Measurements from ENCODE around the gene AGPAT3.
A peak's percentile ranks its signal among the peaks of the same experiment; 100 is the strongest.
"Not testable (repeated sequence)": the region's sequence is repeated elsewhere in the genome, so short reads cannot be mapped to it uniquely, and the experiment has no call there.

Gene AGPAT3, protein sequence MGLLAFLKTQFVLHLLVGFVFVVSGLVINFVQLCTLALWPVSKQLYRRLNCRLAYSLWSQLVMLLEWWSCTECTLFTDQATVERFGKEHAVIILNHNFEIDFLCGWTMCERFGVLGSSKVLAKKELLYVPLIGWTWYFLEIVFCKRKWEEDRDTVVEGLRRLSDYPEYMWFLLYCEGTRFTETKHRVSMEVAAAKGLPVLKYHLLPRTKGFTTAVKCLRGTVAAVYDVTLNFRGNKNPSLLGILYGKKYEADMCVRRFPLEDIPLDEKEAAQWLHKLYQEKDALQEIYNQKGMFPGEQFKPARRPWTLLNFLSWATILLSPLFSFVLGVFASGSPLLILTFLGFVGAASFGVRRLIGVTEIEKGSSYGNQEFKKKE

GRCh38 chr21:43864962-43865539 lies at the start of gene AGPAT3:
Gene AGPAT3, plus strand, starts transcription at chr21:43865223. Its CDS starts 94,459 bp downstream, at chr21:43959682.
- no peak for DNase-seq

DNA sequence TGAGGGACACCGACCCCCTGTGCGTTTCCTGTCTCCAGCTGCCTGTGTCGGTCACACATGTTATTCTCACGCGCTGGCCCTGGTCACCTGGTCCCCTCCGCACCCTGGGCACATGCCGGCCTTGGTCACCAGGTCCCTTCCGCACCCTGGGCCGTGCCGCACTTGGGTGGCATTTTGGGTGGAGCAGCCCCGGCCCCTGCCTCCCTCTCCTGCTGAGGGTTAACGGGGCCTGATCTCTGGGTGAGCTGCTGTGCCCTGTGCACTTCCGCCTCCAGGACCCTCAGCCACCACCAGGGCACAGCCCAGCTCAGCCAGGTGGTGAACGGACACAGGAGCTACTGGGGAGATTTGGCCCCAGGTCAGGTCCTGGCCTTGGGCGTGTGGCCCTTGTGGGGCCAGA lies 49.0 kb upstream of the AGPAT3 start:
- no peak for DNase-seq

GRCh38 chr21:43816611-43817071 lies 48.4 kb upstream of the AGPAT3 start:
- no peak for DNase-seq

DNA sequence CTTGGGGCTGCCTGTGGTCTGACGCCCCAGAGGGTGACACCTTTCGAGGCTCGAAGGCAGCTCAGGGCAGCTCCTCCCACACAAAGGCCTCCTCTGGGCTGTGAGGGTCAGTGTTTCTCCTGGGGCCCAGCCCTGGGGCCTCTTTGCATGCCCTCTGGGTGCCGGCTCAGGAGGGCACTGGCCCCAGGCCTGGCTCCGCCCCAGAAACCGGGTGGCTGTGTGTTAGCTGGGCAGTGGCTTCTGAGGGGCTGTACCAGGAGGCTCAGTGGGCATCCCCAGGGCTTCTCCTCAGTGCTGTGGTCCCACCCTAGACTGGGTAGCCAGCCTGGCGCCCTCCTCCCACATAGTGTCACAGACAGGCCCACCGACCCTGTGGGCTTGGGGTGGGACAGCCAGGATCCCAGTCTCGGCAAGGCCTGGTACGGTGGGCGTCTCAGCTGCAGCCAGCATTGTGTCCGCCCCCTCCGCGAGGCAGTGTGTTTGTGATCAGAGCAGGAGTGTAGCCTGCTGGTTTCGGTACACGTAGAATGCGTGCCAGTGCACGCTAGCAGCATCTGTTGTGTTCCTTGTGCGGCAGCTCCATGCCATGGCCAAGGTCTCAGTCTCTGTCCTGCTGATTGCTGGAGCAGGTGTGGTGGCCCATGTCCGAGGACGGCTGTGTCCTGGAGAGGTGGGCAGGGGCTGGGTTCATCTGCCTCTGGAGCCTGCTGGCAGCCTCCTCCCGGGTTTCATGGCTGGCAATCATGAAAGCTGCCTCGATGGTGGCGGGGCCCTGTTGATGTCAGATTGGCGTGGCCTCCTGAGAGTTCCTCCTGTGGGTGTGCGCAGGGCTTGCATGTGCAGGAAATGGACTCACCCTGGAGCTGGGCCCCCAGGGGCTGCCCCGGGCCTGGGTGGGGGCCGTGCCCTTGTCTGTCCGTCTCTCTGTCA lies 47.6 kb upstream of the AGPAT3 start:
- DNase-seq = no peak

- no peak for DNase-seq
These were observed 46.3 kb upstream of the AGPAT3 start for GRCh38 chr21:43818685-43819084.

GRCh38 chr21:43819511-43820405 lies 45.3 kb upstream of the AGPAT3 start:
- DNase-seq = no peak

GRCh38 chr21:43820466-43820865 lies 44.6 kb upstream of the AGPAT3 start:
- DNase-seq = no peak

- not testable (repeated sequence) for DNase-seq
These were observed 42.9 kb upstream of the AGPAT3 start for GRCh38 chr21:43822166-43822565.

GRCh38 chr21:43822741-43823140 lies 42.3 kb upstream of the AGPAT3 start:
- not testable (repeated sequence) for DNase-seq

- DNase-seq = no peak
These were observed 40.4 kb upstream of the AGPAT3 start for GRCh38 chr21:43824333-43825241.

- DNase-seq = no peak
These were observed 39.6 kb upstream of the AGPAT3 start for GRCh38 chr21:43825242-43825935.

DNA sequence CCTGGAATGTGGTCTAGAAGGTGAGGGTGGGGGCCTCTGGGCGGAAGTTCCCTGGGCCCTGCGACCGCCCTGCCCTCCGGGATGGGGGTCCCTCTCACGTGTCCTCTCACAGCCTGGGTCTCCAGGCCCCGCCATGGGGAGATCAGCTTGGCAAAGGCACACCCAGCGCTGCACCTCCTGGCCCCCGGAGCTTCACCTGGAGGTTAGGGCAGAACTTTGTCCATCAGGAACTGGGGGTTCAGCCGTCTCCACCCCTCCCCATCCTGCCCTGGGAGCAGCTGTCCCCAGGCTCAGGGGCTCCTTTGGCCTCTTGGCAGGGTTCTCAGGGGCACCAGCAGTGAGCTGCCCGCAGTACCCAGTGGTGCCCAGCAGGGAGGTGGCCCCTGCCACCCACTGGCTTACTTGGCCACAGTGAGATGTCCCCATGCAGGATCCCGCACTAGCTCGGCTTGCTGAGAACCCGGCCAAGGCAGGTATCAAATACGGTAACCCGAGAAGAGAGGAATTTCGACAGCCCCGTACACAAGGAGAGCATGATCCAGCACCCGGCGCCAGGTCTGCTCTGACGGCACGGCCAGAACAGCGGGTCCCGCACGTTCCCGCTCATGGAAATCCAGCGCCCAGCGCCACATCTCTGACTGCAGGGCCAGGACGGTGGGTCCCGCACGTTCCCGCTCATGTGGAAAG lies 38.9 kb upstream of the AGPAT3 start:
- no peak for DNase-seq

GRCh38 chr21:43826623-43826974 lies 38.4 kb upstream of the AGPAT3 start:
- no peak for DNase-seq

DNA sequence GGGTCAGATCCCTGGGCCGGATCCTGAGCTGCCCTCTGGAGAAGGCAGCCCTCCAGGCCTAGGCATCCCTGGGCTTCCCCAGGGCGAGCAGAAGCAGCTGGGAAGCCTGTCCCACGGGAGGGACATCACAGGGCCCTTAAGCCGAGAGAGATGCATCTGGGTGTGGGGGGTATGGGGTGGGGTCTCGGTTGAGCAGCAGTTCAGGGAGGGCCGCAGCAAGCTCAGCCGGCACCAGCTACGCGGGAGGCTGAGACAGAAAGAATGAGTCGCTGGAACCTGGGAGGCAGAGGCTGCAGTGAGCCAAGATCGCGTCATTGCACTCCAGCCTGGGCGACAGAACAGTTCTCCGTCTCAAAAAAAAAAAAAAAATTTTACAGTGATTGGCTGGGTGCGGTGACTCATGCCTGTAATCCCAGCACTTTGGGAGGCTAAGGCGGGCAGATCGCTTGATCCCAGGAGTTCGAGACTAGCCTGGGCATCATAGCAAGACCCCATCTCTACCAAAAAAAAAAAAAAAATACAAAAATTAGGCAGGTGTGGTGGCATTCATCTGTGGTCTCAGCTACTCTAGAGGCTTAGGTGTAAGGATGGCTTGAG lies 37.9 kb upstream of the AGPAT3 start:
- no peak for DNase-seq

GRCh38 chr21:43829161-43829560 lies 35.9 kb upstream of the AGPAT3 start:
- DNase-seq = no peak

- peak in 1 of 2 donors; percentile 3 for DNase-seq
These were observed 35.4 kb upstream of the AGPAT3 start for GRCh38 chr21:43829575-43830119.

- no peak for DNase-seq
These were observed 32.9 kb upstream of the AGPAT3 start for GRCh38 chr21:43832158-43832550.

GRCh38 chr21:43832648-43833047 lies 32.4 kb upstream of the AGPAT3 start:
- no peak for DNase-seq

Data from bone marrow (tissue), 2 donors.